NCI-H1105 treated with DMSO at 0.1 percent for 48 hours (cell line): ENCODE measurements around the gene TMEM114.
"Not testable (repeated sequence)": the region's sequence is repeated elsewhere in the genome, so short reads cannot be mapped to it uniquely, and the experiment has no call there.

Experiments
- DNase-seq: peaks from one replicate; lab custom pipeline; 2025; lab: John Stamatoyannopoulos, UW

The TMEM114 gene

GRCh38 chr16:8572919-8573724 lies 17.2 kb downstream of the TMEM114 start:
- DNase-seq, result no peak

GRCh38 chr16:8572063-8572918 lies 18.0 kb downstream of the TMEM114 start:
- DNase-seq, result no peak

- no peak for DNase-seq
Measured at GRCh38 chr16:8571061-8571596, 19.2 kb downstream of the TMEM114 start.

- not testable (repeated sequence) for DNase-seq
Measured at GRCh38 chr16:8570393-8570792, 19.9 kb downstream of the TMEM114 start.

DNA sequence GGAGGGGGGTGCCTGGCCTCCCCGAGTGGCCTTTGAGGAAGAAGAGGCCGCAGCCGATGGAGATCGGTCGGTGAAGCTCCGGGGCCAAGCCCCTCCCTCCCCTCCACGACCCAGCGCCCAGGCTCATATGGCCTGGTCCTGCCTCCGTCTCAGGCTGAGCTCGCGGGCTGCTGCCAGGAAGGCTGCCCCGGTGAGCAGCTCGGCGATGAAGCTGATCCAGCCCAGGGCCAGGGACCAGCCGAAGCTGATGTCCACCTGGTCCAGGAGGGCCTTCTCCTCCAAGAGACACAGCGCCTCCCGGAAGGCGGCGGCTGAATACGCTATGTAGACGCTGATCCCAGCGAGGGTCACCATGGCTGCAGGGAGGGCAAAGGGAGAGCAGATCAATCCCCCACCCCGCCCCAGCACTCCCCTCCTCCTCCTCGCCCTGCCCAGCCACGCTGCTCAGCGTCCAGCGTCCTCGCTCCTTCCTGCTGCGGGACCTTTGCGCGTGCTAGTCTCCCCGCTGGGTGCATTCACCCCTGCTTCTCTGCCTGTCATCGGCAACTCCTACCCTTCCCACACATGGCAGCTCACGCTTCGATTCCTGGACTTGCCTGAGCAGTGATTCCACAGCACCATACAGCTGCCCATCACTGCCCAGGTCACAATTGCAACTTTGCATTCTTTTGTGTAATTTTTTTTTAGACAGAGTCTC lies 20.5 kb downstream of the TMEM114 start:
- DNase-seq, result no peak

- DNase-seq, result no peak
Measured at GRCh38 chr16:8568231-8568617, 22.1 kb downstream of the TMEM114 start.

DNA sequence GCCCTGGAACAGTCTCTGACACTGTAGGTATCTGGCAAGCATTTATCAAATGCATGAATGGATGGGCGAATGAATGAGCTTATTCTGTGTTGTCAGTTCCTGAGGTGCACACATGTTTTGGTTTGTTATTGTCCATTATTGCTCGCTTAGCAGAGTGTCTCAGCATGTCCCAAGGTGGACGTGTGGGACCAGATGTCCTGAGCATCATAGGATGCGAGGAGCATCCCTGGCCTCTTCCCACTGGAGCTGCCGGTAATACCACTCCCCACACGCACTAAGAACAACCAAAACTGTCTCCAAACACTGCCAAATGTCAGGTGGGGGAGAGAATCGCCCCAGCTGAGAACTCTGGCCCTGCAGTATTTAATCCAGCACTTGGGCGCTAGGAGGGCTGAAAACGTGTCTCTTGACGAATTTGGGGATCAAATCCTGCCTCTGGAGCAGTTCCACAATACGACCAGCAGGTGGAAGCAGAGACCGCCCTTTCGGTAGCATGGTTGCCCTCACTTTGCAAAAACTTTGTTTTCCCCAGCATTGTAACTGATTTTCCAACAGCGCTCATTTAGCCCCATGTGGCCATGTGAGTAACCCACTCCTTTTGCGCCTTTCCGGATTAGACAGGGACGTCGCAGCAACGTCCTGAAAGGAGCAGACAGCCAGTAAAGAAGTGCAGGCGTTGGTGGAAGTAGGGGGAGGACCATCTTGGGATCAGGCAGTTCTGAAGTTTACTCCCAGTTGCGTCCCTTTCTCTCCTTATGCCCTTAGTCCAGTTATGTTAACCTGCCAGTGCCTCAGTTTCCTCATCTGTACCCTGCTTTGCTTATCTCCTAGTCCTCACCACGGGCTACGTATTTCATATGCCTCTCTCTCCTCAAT lies 22.7 kb downstream of the TMEM114 start:
- DNase-seq, result peak; percentile 75

- no peak for DNase-seq
Measured at GRCh38 chr16:8565498-8565897, 24.8 kb downstream of the TMEM114 start.

DNA sequence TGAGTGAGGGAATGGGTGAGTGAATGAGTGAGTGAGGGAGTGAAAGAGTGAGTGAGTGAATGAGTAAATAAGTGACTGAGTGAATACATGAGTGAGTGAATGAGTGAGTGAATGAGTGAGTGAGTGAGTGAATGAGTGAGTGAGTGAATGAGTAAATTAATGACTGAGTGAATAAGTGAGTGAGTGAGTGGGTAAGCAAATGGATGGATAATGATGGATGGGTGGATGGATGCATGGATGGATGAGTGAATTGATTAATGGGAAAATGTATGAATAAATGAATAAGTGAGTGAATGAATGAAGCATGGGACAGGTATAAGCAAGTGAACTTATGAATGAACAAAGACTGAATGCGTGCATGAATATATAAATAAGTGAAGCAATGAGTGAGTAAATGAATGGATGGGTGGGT lies 25.4 kb downstream of the TMEM114 start:
- no peak for DNase-seq

DNA sequence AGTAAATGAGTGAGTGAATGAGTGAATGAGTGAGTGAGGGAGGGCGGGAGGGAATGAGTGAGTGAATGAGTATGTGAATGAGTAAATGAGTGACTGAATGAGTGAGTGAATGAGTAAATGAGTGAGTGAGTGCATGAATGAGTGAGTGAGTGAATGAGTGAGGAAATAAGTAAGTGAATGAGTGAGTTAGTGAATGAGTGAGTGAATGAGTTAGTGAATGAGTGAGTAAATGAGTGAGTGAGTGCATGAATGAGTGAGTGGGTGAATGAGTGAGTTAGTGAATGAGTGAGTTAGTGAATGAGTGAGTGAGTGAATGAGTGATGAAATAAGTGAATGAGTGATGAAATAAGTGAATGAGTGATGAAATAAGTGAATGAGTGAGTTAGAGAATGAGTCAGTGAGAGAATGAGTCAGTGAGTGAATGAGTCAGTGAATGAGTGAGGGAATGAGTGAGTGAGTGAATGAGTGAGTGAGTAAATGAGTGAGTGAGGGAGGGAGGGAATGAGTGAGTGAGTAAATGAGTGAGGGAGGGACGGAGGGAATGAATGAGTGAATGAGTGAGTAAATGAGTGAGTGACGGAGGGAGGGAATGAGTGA lies 26.3 kb downstream of the TMEM114 start:
- not testable (repeated sequence) for DNase-seq

DNA sequence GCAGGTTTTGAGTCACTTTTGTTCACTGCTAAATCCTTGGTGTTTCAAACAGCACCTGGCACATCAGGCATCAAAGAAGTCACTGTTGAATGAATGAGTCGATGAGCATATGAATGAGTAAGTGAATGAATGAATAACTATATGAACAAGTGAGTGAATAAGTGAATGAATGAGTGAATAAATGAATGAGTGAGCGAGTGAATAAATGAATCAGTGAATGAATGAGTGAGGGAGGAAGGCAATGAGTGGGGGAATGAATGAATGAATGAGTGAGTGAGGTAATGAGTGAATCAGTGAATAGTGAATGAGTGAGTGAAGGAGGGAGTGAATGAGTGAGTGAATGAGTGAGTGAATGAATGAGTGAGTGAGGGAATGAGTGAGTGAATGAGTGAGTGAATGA lies 28.8 kb downstream of the TMEM114 start:
- DNase-seq, result no peak

DNA sequence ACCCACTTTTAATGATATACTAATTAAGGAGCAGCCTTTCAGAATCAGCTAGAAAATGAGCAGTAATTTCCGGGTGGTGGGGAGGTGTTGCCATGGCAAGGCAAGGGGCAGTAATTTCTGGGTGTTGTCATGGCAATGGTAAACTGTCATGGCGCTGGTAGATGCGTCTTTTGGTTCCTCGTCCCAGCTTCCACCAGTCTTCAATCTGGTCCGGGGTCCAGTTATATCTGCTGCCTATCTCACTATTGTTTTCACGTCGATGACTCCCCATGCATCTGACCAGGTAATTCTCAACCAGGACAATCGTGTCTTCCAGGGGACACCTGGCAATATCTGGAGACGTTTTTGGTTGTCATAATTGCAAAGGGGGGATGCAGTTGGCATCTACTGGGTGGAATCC lies 34.9 kb downstream of the TMEM114 start:
- no peak for DNase-seq

DNA sequence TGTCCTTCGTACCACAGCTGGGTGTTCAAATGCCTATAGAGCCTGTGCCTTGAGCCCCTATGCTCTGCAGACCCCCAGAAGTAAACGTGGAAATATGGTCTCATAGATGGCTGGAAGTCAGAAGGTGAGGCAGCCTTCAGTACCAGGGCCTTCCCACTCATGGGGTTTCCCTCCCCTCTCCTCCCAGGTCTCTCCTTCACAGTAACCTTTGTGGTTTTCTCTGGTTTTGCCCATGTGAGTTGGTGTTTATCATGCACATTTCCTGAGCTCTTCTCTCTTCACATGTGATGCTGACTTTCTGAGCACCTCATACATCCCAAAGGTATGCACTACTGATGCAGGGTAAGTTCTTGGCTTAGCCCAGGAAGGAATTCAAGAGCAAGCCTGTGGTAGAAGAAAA lies 35.4 kb downstream of the TMEM114 start:
- DNase-seq, result no peak

DNA sequence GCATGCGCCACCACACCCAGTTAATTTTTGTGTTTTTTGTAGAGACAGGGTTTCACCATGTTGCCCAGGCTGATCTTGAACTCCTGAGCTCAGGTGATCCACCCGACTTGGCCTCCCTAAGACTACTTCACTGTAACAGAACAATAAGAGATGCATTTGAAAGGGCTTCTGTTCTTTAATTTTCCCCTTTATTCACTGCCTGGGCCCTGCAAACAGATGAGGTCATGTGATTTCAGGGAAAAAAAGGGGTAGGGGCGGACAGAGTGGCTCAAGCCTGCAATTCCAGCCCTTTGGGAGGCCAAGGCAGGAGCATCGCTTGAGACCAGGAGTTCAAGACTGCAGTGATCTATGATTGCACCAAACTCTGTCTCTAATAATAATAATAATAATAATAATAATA lies 36.3 kb downstream of the TMEM114 start:
- no peak for DNase-seq

GRCh38 chr16:8552487-8553221 lies 37.7 kb downstream of the TMEM114 start:
- DNase-seq, result no peak

- no peak for DNase-seq
Measured at GRCh38 chr16:8551388-8552332, 38.7 kb downstream of the TMEM114 start.

DNA sequence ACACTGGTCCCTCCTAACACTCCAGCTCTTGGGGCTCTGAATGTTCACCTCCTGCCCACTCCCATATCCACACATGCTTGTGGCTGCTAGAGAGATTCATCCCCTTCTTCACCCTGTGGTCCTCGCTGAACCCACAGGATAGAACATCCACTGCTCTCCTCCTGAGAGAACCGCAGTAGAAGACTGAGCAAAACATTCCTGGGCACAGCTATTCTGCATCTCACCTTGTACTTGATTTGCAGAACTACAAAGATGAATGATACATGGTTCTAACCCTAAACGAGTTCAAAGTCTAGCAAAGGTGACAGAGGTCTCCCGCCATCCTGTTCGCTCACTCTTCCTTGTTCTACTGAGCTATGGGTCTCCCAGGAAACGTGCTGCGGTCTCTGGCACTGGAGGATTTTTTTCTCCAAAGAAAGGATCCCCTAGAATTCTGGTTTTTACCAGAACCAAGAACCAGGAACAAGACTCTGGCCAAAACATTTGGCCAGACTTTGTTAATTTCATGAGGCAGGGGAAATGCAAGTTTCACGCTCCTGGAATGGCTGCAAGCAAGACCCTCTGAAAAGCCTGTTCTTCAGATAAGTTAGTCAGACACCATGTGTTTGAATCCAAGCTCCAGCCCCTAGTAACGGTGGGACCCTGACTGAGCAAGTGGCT lies 39.5 kb downstream of the TMEM114 start:
- DNase-seq, result no peak

GRCh38 chr16:8549843-8550412 lies 40.4 kb downstream of the TMEM114 start:
- no peak for DNase-seq
